CD4-positive, alpha-beta T cell treated with Interleukin-2 at 100 ng/mL for 4 hours (primary cell): ENCODE measurements around the gene SPTBN1.

Source experiments
- DNase-seq: peaks from one replicate; pipeline ENCODE4 v3.0.0-alpha.2; 2020; ENCODE audit warnings: low spot score

Gene SPTBN1

DNA sequence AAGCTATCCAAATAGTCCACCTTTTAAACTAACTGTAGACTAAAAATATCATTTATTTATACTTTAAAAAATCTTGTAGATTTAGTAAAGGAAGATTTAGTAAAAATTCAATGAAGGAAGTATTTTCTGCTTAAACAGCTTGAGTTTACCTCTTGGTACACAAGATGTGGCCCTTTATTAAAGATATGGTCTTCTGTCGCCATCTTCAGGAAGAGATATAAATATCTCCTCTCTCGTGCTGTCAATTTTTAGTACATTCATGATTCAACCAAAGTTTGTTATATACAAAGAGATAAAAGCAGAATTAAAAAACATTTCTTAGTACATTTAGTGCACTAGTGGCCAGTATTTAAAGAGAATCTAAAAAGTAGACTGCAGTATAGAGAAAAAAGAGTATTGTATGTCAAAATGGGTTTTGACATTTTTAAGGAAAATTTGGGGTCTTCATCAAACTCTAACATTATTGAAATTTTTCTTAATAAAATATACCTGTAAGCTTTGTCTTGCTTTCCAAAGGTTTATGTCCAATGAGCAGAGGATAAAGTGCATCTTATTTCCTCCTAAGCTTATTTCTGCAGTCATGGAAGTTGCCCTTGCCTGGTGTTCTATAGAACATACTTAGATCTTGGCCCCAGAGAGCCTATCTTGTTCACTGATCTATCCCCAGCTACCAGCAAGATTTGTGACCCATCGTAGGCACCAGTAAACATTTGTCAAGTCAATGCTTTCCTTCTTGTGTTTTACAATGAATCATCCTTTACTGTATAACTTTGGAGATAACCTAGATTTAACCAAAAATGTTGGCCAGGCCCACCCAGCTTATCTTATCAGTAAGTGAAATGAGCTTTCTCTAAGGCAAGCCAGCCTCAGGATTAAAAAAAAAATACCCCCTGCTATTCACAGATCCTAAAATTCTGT, 248.8 kb downstream of the SPTBN1 start:
- peak; percentile 70 for DNase-seq

DNA sequence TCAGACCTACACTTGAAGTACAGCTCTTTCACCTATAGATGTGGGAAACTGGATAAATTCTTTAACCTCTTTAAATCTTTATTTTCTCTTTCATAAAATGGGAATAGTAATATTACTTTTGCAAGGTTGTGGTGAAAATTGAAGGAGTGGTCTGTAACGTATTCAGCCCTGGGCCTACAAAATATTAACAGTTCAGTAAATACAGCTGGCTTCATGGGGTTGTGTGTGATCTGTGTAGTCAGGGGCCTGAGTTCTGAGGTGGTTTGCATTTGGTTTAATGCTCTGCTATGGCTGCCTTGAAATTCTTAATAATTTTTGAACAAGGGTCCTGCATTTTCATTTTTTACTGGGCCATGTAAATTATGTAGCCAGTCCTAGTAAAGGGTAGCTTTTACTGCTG, 250.5 kb downstream of the SPTBN1 start:
- DNase-seq = no peak

DNA sequence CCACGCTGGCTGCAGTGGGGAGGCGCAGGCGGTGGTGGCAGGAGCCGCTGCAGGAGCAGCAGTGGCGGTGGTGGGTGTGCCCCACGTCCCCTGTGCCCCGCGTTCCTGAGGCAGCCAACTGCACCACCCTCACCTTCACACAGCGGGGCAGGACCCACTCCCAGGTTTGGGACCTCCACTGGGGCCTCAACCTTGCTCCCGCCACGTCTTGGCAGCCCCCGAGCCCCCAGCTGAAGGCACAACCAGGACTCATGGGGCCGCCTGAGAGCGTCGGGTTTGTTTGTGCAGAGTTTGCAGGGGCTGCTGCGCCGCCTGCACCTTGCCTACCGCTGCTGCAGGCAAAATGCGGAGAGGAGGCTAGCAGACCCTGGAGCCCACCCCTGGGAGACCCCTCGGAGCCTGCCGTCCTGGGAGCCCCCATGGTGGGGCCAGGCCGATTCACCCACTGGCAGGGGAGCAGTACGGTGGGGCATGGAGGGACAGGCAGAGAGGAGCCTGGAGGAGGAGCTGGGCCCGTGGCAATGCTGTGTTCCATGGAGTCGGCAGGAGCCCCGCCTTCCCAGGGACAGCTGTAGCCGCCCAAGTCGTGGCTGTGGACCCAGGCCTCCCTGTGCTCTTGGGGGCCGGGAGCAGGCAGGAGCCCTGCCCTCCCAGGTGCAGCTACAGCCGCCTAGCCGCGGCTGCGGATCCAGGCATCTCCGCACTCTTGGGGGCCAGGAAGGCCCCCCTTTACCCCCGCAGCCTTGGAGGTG, 252.6 kb downstream of the SPTBN1 start:
- no peak for DNase-seq

DNA sequence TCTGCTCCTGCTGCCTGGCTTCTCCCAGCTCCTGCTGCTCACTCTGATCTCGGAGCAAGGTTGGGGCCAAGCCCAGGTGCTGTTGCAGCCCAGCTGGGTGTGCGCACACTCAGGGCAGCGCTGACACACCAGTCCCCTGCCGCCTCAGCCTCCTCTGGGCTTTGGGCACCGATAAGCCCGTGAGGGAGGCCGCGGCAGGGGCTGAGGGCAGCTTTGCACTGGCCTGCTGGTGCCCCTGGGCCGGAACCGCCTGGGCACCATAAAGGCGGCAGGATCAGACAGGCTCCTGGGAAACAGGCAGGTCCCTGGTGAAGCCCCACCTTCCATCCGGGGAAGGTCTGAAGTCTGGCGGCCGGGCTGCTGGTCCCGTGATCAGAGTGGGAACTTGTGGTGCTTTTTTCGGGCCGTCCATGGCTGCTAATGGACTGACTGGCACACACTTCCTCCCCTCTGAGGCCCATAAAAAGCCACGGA, 253.2 kb downstream of the SPTBN1 start:
- no peak for DNase-seq

DNA sequence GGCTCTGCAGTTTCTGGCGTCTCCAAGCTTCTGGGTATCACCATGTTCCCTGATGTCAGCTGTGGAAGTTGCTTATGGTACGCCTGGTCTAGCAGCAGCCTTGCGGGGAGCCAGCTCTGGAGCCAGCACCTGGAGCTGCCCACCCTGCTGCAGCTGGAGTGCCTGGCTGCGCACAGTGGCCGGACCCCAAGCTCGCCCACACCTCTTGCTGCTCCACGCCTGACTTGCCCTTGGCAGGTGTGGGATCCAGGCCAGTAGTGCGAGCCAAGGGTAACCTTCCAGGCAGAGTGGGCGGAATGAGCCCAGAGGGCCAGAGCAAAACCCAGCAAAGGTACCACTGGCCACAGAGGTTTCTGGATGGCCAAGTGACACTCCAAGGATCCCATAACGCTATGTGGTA, 254.1 kb downstream of the SPTBN1 start:
- DNase-seq = no peak

DNA sequence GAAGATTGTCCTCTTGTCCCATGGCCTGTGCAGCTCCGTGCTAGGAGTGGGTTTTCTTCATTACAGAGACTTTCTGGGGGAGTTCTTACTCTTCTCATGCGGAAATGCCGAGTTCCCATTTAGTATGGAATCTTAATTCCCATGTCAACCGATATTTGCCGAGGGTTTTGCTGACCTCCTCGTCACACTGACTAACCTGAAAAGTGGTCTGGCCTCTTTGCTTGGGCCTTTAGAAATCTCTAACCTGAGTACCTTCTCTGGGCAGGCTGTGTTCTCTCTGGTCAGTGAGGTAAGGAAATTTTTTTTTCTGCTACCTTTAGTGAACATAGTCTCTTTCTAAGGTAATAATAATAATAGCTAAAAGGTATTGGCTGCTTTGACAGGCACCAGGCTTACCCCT, 256.4 kb downstream of the SPTBN1 start:
- DNase-seq = no peak

GRCh38 chr2:54714996-54715395, 258.9 kb downstream of the SPTBN1 start:
- no peak for DNase-seq

GRCh38 chr2:54716375-54716774, 260.2 kb downstream of the SPTBN1 start:
- DNase-seq = no peak

GRCh38 chr2:54720563-54720962, 264.4 kb downstream of the SPTBN1 start:
- no peak for DNase-seq
